Ectodermal cell (in vitro differentiated cells): ENCODE data around the gene PTGR3.

Experiments
- H3K27ac ChIP-seq: 2 replicates; pipeline ENCODE4 v1.7.0; 2013; ENCODE audit warnings: mild to moderate bottlenecking, low read depth, low read length; ENCODE audit not compliant: insufficient read depth, poor library complexity, severe bottlenecking
- H3K27me3 ChIP-seq: 2 replicates; pipeline ENCODE4 v1.7.0; 2013; ENCODE audit warnings: mild to moderate bottlenecking, low read length; ENCODE audit not compliant: insufficient read depth, control insufficient read depth, poor library complexity, severe bottlenecking
- H3K36me3 ChIP-seq: one replicate; pipeline ENCODE4 v1.7.0; 2013; ENCODE audit warnings: low read length; ENCODE audit not compliant: control insufficient read depth, insufficient read depth
- H3K4me1 ChIP-seq: one replicate; pipeline ENCODE4 v1.7.0; 2013; ENCODE audit warnings: low read length; ENCODE audit not compliant: control insufficient read depth, insufficient read depth
- H3K4me3 ChIP-seq: 2 replicates; pipeline ENCODE4 v1.7.0; 2013; ENCODE audit warnings: low read depth, low read length, control low read depth; ENCODE audit not compliant: insufficient read depth
- H3K9me3 ChIP-seq: 2 replicates; pipeline ENCODE4 v1.7.0; 2013; ENCODE audit warnings: mild to moderate bottlenecking, low read length, moderate library complexity; ENCODE audit not compliant: control insufficient read depth
- WGBS, 2 experiments: methylation state at CpG; one replicate each; pipeline ENCODE4 v1.1.7; 2013; ENCODE audit warnings: missing lambda C conversion rate in 2 of 2; 5-methylcytosine and 5-hydroxymethylcytosine counted together

PTGR3 gene

DNA sequence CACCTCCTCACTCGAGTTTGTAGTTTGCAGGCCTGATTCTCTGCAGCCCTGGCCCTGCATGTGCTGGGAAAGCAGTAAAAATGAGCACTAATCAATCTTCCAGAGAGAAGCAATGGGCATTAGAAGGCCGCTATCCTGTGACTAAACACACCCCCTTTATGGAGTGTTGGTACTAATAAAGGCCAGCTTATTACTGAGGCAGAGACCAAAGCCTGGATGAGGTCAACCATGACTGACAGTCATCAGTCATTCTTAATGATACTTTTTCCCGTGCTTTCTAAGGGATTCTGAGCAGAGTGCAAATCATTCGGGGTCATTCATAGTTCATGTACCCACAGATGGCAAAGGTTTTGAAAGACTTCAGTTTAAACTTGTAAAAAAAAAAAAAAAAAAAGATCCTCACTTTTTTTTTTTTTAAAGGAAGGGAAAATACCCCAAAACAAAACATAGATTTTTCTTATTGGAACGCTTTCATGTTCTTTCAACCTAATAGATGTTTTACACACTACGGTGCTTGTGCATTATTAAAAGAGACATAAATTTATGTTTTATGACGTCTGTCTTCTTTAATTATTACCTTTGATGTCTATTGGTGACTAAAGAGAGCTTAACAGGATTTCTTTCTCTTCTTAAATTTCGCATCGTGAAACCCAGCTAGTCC, 14.9 kb upstream of the PTGR3 start:
- 88 to 89% methylated on average over 7 to 9 of the region's 9 CpGs for WGBS, 2 experiments
- H3K4me1 ChIP-seq, result peaks cover 21% of the 10 kb centered on the region
- H3K27me3 ChIP-seq, result no peaks in the 10 kb centered on the region
- no peaks in the 10 kb centered on the region for H3K9me3 ChIP-seq
- no peak overlapping the region for H3K27ac ChIP-seq
- no peaks in the 10 kb centered on the region for H3K36me3 ChIP-seq
- H3K4me3 ChIP-seq, result no peak overlapping the region

DNA sequence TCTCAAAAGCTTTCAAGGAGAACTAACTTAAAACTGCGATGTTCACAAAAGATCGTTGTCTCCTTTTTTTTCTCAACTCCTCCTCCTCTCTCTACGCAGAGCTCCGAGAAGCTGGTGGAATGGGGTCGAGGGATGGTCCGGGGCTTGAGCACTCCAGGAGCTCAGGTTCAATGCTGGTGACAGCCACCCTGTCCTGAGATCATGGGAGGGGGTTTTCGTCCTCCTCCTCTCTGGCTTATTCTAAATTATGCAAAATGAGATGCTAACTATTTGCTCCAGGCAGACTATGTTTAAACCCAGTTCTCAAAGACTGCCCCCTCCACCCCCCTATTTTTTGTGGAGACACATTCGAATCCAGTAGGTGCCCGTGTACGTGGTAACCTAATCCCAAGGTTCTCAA, 13.5 kb upstream of the PTGR3 start:
- no peaks in the 10 kb centered on the region for H3K9me3 ChIP-seq
- no peak overlapping the region for H3K27ac ChIP-seq
- WGBS, 2 experiments, result 83 to 91% methylated on average over 10 of the region's 10 CpGs
- H3K27me3 ChIP-seq, result no peaks in the 10 kb centered on the region
- no peaks in the 10 kb centered on the region for H3K36me3 ChIP-seq
- no peak overlapping the region for H3K4me3 ChIP-seq
- H3K4me1 ChIP-seq, result peaks cover 15% of the 10 kb centered on the region

DNA sequence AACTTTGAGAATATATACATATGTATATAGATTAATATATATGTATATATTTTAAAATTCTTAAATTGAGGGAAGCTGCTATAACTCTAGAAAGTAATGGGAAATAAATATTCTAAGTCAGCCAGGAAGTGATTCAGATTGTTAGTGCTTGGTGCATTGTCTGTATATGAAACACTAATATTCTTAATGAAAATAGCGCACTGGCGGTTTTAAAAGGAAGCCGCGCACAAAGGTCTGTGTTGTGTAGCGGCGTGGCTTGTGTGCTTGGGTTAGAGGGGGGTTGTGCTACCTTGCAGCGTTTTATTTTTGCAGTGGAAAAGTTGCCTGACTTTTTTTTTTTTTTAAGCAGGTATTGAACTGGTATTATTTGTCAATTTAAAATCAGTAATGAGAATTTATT, 13.0 kb upstream of the PTGR3 start:
- Histone ChIP-seq H3K36me3 (no peaks in the 10 kb centered on the region), H3K27me3 (no peaks in the 10 kb centered on the region), H3K4me1 (peaks cover 11% of the 10 kb centered on the region), H3K4me3 (no peak overlapping the region), H3K9me3 (no peaks in the 10 kb centered on the region), H3K27ac (no peak overlapping the region)
- WGBS, 2 experiments, result 96 to 97% methylated on average over 7 of the region's 7 CpGs

DNA sequence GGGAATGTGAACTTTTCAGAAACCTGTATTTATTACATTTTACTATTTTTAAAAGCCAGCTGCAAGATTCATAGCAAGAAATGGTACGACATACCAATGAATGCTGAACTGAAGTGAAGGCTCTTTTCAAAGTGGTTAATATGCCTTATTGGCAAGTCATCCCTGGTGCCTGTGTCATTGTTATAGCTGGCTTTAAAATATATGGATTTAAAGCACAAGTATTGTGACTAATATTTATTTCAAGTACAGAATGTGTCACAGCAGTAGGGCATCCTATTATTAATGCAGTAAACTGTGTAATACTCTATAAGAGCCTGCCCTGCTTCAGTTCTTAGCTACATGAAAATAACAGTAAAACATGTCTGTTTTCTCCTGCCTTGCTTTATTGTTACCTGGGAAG, 12.5 kb upstream of the PTGR3 start:
- Histone ChIP-seq H3K9me3 (no peaks in the 10 kb centered on the region), H3K4me1 (peaks cover 6% of the 10 kb centered on the region), H3K4me3 (no peak overlapping the region), H3K27me3 (no peaks in the 10 kb centered on the region), H3K36me3 (no peaks in the 10 kb centered on the region), H3K27ac (no peak overlapping the region)
- 93 to 94% methylated on average over 1 of the region's 1 CpG for WGBS, 2 experiments

DNA sequence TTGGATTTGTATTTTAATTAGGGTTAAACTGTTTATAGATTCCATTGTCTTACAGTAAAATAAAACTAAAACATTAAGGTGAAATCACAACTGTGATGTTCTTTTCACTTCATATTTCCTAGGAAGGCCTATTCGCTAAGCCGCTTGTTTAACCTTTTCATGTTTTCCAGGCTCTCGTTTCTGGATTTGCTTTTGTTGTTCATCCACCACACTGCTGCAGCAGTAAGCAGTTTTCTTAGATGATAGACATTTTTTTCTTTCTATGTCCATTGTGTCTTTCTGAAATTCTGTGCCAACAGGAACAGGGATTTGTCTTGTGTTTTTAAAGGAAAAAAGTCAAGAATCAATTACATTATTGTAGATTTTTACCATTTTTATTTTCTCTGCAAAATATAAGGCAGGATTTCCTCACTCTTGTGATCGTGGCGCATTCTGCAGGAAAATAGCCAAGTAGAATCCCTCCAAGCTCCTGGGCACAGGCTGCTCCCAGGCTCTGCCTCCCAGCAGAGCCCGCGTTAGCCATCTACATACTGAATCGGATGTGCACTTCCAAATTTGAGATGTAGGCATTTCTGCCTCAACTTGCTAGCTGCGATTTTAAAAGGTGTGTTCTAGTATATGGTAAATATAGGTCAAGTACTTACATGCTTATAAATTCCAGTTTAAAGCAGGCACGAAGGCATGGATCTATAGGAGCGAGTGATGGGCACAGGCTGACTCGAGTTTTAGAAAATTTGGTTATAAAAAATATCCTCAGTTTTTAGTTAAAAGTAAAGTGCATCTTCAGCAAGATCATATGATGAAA, 11.8 kb upstream of the PTGR3 start:
- H3K9me3 ChIP-seq, result no peaks in the 10 kb centered on the region
- no peaks in the 10 kb centered on the region for H3K27me3 ChIP-seq
- H3K4me1 ChIP-seq, result peaks cover 6% of the 10 kb centered on the region
- H3K27ac ChIP-seq, result no peak overlapping the region
- no peak overlapping the region for H3K4me3 ChIP-seq
- no peaks in the 10 kb centered on the region for H3K36me3 ChIP-seq
- 92 to 93% methylated on average over 11 to 12 of the region's 12 CpGs for WGBS, 2 experiments

DNA sequence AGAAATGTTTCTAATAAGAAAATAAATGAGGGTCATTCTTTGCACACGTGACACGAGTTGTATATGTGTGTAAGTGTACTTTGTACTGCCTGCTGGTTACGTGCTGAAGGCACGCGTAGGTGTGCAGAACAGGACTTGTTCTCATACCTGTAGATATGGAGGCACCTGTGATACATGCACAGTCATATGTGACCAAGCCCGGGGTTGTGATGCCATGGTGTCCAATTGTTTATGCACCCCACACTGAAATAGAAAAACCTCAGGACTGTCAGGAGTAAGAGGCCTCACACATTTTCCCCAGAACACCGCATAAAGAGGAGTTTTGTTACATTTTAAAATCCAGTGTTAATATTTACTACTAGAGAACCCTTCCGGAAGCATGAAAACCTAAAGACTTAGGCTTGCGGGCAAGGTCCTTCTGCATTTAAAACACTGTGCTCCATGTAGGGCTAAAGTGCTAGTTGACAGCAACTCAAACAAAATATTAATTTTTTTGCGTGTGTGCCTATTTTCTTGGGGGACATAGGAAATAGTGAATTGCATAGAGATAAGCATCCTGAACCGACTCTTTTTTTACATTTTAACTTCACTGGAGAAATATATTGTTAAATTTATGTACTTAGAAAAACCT, 10.9 kb upstream of the PTGR3 start:
- H3K4me3 ChIP-seq, result no peak overlapping the region
- H3K9me3 ChIP-seq, result no peaks in the 10 kb centered on the region
- peaks cover 6% of the 10 kb centered on the region for H3K4me1 ChIP-seq
- 94% methylated on average over 8 to 11 of the region's 11 CpGs for WGBS, 2 experiments
- H3K27me3 ChIP-seq, result peaks cover 3% of the 10 kb centered on the region
- no peaks in the 10 kb centered on the region for H3K36me3 ChIP-seq
- H3K27ac ChIP-seq, result no peak overlapping the region

DNA sequence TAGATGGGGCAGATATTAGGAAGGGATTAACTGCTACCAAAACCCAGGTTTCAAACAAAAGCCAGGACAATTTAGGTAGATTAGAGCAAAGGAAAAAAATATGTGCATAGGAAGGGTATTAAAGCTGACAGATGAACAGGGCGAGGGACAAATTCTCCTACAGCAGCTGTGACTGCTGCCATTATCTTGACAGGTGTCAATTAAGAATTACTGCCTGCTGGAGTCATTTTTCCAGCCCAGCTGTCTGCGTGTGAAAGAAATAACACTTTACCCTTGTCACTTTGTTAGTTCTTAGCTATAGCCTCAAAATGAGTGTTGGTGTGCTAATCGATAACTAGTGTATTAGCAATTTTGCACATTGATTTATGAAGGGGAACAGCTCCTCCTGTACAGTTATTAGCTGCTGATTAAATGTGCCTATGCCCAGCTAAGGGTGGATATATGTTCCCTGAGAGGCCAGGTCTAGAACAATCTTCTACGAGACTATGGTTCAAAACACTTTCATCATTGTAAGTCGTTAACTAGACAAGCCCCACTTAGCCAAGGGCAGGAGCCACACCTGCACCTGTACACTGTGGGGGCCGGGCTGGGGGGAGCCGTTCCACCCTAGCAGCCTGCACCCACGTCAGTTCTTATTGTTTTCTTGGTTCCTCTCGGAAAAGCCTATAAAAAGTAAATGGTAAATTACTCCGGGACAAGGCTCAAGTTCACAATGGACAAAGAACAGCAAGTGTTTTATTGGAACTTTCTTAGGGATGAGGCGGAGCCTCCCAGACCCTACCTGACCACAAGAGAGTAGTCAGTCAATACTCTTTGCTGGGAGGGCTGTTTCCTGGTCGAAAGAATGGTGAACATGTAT, 9.4 kb upstream of the PTGR3 start:
- Histone ChIP-seq H3K27ac (no peak overlapping the region), H3K4me1 (peaks cover 1% of the 10 kb centered on the region), H3K4me3 (no peak overlapping the region), H3K27me3 (peaks cover 19% of the 10 kb centered on the region), H3K9me3 (no peaks in the 10 kb centered on the region), H3K36me3 (no peaks in the 10 kb centered on the region)
- WGBS, 2 experiments, result 91 to 95% methylated on average over 11 to 12 of the region's 12 CpGs

DNA sequence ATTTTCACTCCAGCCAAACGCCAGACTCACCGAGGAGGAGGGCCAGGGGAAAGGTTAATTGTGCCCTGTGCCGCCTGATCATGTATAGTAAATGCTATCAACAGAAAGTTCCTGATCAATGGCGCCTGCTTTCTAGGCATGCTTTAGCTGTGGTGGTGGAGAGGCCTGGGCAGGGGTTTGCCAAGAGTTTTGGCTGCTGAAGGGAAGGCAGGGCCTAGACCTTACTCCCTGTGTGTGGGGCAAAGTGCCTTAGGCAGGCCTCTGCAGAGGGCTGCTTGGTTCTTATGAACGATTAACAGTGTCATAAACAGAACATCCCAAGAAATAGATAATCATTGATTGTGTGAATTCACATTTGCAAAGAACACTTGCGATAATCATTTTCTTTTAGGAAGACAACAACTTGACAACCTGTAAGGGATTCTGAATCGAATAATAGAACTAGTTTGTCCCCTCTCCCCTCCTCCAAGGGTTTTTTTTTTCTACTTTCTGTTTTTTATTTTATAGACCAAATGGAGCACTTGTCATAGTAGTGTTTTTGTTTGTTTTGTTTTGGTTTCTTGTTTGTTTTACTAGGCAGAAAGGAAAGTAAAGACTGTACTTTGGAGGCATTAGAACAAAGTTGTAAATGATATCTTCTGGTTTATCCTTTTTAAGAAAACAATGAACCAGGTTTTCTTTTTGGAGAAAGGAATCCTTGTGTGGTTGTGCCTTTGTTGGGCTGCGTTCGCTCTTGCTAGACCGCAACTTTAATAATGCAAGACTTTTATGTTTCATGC, 8.2 kb upstream of the PTGR3 start:
- Histone ChIP-seq H3K27me3 (peaks cover 31% of the 10 kb centered on the region), H3K4me3 (no peak overlapping the region), H3K9me3 (no peaks in the 10 kb centered on the region), H3K36me3 (no peaks in the 10 kb centered on the region), H3K27ac (no peak overlapping the region), H3K4me1 (no peaks in the 10 kb centered on the region)
- 93 to 99% methylated on average over 8 to 10 of the region's 10 CpGs for WGBS, 2 experiments

DNA sequence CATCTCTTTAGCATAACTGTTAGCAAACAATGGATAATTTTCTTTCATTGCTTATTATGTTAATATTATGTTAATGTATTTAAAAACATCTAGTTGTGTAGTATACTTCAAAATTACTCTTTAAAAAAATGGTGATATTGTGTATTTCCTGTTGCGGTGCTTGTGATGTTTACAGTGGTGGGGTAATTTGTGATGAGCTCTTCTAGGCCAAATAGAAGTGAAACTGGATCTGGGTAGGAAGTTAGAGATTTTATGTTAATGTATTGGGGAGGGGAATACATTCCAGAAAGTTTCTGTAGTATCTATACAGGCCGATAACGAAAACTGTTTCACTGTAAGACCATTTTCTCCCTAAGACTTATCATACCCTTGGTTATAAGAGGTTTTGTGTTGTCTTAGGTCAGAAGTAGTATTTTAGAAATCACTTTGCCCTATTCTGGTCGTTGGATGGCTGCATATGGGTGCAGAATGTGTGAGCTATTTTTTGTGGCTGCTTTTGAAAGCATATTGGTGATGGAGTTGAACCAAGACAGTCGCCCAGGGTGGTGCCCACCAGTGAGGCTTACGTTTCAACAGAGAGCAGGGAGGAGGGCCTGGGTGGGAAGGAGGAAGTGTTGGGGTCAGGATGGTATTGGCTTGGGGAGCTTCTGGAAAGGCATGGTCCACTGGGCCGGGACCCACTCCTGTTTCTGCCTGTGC, 7.4 kb upstream of the PTGR3 start:
- no peaks in the 10 kb centered on the region for H3K4me1 ChIP-seq
- H3K9me3 ChIP-seq, result no peaks in the 10 kb centered on the region
- H3K27me3 ChIP-seq, result peaks cover 35% of the 10 kb centered on the region
- 80 to 83% methylated on average over 5 to 6 of the region's 7 CpGs for WGBS, 2 experiments
- no peaks in the 10 kb centered on the region for H3K36me3 ChIP-seq
- H3K4me3 ChIP-seq, result no peak overlapping the region
- no peak overlapping the region for H3K27ac ChIP-seq
